ENCODE results near the gene TNFSF10.
A peak's percentile ranks its signal among the peaks of the same experiment; 100 is the strongest.

TNFSF10 gene

DNA sequence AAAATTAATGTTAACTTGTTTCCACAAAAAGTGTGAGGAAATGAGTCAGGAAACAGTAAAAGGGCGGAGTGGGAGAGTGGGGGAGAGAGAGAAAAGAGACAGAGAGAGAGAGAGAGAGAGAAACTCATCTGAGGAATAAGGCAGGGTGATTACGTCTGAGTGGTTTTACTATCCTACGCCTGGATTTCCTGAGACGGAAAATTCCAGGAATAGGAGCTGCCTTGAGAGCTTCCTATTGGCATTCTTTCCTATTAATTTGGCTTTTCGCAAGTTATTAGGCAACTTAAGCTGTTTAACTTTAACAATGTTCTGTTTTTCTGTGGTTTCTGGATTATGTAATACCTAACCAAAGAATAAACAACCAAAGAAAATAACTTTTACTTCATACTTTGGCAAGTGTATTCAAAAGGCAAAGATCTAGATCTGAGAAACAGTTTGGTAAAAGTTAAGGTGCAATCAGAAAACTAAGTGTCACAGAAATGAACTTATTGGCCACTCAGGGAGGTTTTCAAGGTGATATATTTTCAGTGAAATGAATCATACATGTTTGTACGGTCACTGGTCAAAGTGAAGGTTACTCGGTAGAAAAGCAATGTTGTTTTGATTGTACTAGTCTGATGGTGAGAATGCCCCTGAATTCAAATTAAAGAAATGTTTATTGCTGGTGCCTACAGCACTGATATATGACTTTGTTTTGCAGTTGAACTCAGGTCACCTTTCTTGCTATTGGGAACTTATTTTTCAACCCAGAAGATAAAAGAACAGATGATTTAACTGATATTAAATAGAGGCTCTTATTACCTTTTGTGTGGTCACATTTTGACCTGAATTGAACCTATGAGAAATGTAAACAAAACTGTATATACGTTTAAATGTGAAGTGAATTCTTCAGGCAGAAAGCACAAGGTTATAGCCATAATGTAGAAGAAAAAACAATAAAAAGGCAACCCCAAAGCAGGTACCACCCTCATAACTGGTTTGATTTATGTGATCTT is 39.9 kb upstream of the TNFSF10 start:
- Histone ChIP-seq H3K27ac (peak overlapping the region; percentile 40 to 42), H3K27me3 (no peaks in the 10 kb centered on the region), H3K4me1 (peaks cover 0 to 24% (median 7%) of the 10 kb centered on the region in 4 donors), H3K9me3 (no peaks in the 10 kb centered on the region), H3K4me3 (peak overlapping the region in 1 of 2 donors; percentile 0), H3K36me3 (no peaks in the 10 kb centered on the region)
- TF ChIP-seq, protein P1, sequence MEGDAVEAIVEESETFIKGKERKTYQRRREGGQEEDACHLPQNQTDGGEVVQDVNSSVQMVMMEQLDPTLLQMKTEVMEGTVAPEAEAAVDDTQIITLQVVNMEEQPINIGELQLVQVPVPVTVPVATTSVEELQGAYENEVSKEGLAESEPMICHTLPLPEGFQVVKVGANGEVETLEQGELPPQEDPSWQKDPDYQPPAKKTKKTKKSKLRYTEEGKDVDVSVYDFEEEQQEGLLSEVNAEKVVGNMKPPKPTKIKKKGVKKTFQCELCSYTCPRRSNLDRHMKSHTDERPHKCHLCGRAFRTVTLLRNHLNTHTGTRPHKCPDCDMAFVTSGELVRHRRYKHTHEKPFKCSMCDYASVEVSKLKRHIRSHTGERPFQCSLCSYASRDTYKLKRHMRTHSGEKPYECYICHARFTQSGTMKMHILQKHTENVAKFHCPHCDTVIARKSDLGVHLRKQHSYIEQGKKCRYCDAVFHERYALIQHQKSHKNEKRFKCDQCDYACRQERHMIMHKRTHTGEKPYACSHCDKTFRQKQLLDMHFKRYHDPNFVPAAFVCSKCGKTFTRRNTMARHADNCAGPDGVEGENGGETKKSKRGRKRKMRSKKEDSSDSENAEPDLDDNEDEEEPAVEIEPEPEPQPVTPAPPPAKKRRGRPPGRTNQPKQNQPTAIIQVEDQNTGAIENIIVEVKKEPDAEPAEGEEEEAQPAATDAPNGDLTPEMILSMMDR (IDR thresholded peaks at IDR 0.05), result no peak
- peak in 1 of 2 donors; percentile 53 for DNase-seq
- intact Hi-C loops (cut with DNase I; ENCODE audit: low total_unique reads), result no loop called here

DNA sequence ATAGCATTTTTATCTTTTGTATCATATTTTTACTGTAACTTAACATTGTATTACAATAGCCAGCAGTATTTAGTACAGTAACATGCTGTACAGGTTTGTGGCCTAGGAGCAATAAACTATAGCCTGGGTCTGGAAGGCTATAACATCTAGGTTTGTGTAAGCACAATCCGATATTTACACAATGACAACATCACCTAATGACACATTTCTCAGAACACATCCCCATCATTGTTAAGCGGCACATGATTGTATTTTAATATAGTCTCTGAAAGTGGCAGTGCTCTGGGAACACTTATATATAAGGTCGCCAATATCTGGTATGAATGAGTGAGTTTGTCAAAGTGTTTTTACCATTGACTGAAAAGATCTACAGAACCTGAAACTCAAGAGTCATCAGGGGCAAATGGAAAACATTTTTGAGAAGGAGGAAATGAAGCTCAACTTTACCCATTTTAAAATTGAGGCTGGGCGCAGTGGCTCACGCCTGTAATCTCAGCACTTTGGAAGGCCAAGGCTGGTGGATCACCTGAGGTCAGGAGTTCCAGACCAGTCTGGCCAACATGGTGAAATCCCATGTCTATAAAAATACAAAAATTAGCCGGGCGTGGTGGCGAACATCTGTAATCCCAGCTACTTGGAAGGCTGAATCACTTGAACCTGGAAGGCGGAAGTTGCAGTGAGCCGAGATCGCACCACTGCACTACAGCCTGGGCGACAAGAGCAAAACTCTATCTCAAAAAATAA is 38.8 kb upstream of the TNFSF10 start:
- H3K27ac ChIP-seq, result peak overlapping the region; percentile 40 to 42
- no peaks in the 10 kb centered on the region for H3K36me3 ChIP-seq
- peaks cover 0 to 35% (median 10%) of the 10 kb centered on the region in 4 donors for H3K4me1 ChIP-seq
- H3K4me3 ChIP-seq, result no peak overlapping the region
- H3K27me3 ChIP-seq, result no peaks in the 10 kb centered on the region
- H3K9me3 ChIP-seq, result no peaks in the 10 kb centered on the region
- intact Hi-C loops (cut with DNase I; ENCODE audit: low total_unique reads), result no loop called here
- TF ChIP-seq, protein P1 (IDR thresholded peaks at IDR 0.05), result no peak
- DNase-seq, result no peak

DNA sequence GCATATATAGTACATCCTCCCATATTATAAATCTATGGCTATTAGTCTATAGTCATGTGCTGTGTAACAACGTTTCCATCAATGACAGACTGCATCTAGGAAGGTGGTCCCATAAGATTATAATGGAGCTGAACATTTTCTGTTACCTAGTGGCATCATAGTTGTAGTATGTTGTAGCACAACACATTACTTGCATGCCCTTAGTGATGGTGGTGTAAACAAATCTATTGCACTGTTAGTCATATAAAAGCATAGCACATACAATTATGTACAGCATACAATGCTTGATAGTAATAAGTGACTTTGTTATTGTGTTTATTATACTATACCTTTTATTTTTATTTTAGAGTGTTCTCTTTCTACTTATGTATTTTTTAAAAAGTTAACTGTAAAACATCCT is 37.4 kb upstream of the TNFSF10 start:
- Histone ChIP-seq H3K27ac (no peak overlapping the region), H3K9me3 (no peaks in the 10 kb centered on the region), H3K4me3 (no peak overlapping the region), H3K4me1 (peaks cover 0 to 39% (median 10%) of the 10 kb centered on the region in 4 donors), H3K36me3 (no peaks in the 10 kb centered on the region), H3K27me3 (no peaks in the 10 kb centered on the region)
- intact Hi-C loops (cut with DNase I; ENCODE audit: low total_unique reads), result no loop called here
- TF ChIP-seq, protein P1 (IDR thresholded peaks at IDR 0.05), result no peak
- no peak for DNase-seq

DNA sequence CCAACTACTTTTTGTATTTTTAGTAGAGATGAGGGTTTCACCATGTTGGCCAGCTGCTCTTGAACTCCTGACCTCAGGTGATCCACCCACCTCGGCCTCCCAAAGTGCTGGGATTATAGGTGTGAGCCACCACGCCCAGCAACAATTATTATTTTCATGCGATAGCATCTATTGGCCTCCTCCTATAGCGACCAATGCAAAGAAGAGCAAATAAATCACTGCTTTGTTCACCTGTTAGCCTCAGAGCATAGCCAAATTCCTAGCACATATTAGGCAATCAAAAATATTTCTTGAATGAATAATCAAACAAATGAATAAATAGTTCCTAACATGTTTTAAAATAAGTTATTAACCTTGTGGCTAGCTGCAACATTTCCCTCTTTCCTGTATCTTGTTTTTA is 36.8 kb upstream of the TNFSF10 start:
- TF ChIP-seq, protein P1 (IDR thresholded peaks at IDR 0.05), result no peak
- no peak overlapping the region for H3K4me3 ChIP-seq
- H3K4me1 ChIP-seq, result peaks cover 0 to 39% (median 10%) of the 10 kb centered on the region in 4 donors
- H3K27me3 ChIP-seq, result no peaks in the 10 kb centered on the region
- no peaks in the 10 kb centered on the region for H3K9me3 ChIP-seq
- no peak for DNase-seq
- intact Hi-C loops (cut with DNase I; ENCODE audit: low total_unique reads), result no loop called here
- H3K36me3 ChIP-seq, result no peaks in the 10 kb centered on the region
- no peak overlapping the region for H3K27ac ChIP-seq

DNA sequence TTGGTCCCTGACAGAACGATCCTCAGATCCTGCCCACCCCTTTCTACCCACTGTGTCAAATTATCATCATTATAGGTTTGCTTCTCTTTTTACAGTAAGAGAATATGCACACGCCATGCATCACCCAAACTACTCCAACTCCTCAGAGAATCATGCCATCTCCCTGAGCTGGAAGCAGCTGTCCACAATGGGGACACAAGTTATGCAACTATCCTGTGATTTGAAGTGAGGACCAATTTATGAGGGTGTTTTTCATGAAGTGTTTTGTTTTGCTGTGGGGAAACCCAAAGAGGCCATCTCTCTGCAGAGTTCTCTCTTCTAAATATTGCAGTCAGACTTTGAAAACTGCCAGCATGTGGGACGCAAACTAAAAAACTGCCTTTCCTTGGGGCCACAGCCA is 35.8 kb upstream of the TNFSF10 start:
- Histone ChIP-seq H3K4me1 (peaks cover 0 to 39% (median 10%) of the 10 kb centered on the region in 4 donors), H3K27me3 (no peaks in the 10 kb centered on the region), H3K4me3 (no peak overlapping the region), H3K36me3 (no peaks in the 10 kb centered on the region), H3K9me3 (no peaks in the 10 kb centered on the region), H3K27ac (no peak overlapping the region)
- peak in 1 of 2 donors; percentile 59 for DNase-seq
- intact Hi-C loops (cut with DNase I; ENCODE audit: low total_unique reads), result no loop called here
- TF ChIP-seq, protein P1 (IDR thresholded peaks at IDR 0.05), result no peak

All from tibial artery (tissue), 4 donors.